GM21786 (cell line): ENCODE data around the gene C7orf33.
"Not testable (repeated sequence)": the region's sequence is repeated elsewhere in the genome, so short reads cannot be mapped to it uniquely, and the experiment has no call there.

Experiments used
- ATAC-seq: cut with Tn5 transposase; IDR thresholded peaks from one replicate; pipeline ENCODE4 v1.9.1; 2021; ENCODE audit not compliant: unreplicated experiment

C7orf33 gene, protein sequence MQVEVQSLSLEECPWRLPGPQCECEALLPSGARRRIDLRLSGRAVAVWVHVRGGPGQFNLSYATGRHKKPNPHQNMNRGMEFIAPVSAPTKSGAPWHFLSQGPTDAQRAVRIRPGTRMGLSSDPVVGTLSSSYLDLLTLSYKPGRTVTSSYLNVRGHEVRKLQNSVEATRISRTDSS

DNA sequence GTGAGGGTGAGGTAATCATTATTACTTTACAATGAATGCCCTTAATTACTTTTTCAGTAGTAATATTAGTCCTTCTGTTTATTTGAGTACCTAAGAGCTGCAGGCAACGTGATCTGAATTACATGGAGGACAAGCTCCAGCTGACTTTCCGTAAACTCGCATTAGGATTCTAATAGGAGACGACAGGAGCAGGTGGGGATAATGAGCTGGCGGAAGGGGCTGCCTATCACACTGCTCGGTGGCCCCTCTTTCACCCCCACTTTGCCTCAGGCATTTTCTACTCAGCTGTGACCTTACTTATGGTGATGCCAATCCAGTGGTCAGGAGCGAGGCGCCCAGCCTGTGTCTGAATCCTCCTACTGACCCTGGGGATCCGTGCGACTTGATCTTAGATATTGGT lies at the start of gene C7orf33:
Gene C7orf33 (plus strand): TSS at position 296 of the 400 bp plus-strand sequence. CDS start 160 bp downstream, outside the sequence.
- ATAC-seq, result no peak

DNA sequence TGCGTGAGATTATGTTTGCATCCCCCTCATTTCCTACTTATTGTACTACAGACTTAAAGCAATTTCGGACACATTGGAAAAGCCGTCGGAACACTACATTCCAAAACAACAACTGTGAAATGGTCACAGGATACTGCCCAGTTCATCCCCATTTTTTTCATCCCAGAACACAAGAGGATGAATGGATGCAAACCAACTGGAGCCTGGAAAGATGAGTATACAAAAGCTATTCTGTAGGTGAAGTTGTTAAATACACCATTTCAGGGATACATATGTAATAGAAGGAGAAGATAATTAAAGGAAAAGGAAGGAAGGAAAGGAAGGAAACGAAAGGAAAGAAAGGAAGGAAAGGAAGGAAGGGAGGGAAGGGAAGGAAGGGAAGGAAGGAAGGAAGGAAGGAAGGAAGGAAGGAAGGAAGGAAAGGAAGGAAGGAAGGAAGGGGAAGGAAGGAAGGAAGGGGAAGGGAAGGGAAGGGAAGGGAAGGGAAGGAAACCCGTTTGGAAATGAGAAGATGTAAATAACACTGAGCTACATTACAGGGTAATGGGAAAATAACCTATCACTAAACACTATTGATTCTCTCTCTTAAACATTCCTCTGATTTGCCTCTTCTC lies 48.6 kb upstream of the C7orf33 start:
- ATAC-seq, result no peak

DNA sequence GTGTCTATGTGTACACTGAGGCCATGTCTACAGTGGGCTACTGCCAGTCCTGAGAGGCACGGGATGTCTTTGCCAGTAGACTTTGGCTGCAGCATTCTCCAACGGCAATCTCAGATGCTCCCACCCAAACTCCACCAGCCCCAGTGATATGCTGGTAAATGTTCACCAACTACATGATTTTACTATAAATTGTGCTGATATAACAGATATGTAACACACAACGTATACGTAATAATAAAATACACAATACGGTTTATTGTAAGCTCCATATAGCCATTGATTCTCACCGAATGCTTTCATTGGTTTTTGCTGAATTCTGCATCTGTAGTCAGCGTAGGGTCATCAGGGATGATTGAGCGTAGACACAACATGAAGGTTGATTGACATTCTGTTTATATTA lies 47.3 kb upstream of the C7orf33 start:
- no peak for ATAC-seq

DNA sequence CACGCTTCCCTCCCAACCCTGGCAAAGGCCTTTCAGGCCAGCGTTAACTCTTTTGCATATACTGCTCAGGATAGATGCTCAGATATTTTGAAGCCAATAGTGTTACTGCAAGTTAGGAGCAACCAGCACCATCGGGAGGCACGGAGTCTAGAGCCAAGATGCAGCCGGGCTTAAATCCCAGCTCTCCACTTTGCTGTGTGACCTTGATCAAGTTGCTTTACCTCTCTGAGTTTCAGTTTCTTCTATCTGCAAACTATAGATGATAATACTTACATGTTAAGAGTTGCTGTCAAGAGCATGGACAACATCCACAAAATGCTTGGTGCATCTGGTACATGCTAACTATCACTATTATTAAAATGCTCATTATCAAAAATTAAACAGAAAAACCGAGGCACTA lies 45.4 kb upstream of the C7orf33 start:
- ATAC-seq, result no peak

DNA sequence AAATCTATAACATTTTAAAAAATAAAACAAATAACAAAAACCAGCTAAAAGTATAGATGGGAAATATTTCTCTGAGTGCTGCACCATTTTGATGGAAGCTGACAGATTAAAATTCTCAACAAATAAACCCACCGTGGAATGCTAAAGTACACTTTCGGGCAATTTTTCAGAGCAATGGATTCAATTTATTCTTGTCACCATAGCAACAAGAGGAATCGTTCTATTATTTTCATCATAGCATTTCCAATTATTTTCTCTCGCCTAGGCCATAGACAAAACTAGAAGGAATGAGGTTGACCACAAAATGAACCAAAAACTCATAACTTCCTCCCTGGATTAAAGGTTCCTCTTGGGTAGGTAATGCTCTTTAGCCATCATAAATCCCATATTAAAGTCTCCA lies 44.6 kb upstream of the C7orf33 start:
- ATAC-seq, result no peak

DNA sequence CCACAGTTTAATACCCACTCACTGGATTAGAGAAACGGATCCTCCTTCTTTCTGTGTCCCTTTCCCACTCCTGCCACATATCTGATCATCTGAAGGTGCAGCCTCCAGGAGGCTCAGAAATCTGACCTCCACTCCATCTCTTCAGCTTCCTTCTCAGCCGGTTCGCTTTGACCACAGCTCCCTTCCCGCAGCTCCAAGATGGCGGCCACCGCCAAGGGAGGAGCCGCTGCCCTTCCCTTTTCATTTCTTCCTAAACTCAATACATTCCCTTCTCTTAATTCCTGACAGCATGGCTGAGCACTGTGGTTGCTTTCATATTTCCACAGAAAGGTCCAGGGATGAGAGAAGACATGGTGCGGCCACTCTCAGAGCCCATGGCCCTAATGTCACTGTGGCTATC lies 43.7 kb upstream of the C7orf33 start:
- no peak for ATAC-seq

DNA sequence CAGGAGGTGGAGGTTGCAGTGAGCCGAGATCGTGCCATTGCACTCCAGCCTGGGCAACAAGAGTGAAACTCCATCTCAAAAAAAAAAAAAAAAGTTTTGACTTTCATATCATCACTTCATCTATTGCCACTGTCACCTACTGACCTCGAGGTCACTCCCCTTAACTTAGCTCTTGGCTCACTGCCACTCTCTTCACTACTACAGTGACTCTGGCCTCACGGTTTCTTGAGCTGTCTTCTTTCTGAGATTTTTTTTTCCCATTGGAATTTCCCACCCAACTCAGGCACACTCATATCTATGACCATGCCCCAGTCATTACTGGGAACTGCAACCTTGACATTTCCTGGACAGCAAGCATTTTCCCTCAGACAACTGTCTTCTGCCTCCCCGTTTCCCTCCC lies 42.6 kb upstream of the C7orf33 start:
- ATAC-seq, result no peak

DNA sequence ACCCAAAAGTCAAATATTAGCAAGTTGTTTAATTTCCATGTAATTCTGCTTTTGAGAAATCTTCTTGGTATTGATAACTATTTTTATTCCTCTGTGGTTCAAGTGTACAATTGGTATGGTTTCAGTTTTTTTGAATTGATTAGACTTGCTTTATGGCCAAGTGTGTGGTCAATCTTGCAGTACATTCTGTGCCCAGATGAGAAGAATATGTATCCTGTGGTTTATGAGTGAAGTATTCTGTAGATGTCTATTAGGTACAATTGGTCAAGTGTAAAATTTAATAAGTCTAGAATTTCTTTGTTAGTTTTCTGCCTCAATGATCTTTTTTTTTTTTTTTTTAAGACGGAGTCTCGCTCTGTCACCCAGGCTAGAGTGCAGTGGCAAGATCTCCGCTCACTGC lies 36.6 kb upstream of the C7orf33 start:
- no peak for ATAC-seq

DNA sequence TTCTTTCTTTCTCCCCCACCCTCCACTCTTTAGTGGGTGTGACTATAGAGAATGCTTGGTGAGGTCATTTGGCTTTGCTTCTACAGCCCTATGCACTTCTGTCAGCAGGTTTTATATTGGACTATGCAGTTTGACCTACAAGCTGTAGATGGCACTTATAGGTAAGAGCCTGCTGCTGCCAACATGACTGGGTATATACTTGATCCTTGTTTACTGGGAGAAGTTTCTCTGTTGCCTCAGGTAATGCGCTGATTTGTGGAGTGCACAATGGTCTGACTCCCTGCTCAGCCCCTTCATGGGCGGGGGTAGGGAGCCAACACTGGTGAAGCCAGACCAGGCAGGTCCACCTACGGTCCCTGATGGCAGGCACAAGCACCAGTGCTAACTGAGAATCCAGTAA lies 33.7 kb upstream of the C7orf33 start:
- no peak for ATAC-seq

DNA sequence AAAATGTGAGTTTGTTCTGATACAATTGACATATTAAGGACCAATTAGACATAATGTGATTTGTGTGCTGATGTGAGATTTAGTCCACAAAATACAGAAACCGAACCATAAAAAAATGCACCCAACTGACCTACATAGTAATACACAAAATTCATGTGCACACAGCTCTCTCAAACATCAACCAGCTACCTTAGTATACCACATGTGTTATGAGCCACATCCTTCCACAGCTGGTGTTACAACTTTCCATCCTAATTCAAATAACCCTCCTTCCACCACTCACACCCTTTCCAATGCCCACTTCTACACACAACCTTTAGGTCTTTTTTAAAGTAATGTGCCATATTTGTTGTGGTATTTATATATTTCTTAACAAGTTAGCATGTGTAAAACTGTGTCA lies 31.7 kb upstream of the C7orf33 start:
- no peak for ATAC-seq

DNA sequence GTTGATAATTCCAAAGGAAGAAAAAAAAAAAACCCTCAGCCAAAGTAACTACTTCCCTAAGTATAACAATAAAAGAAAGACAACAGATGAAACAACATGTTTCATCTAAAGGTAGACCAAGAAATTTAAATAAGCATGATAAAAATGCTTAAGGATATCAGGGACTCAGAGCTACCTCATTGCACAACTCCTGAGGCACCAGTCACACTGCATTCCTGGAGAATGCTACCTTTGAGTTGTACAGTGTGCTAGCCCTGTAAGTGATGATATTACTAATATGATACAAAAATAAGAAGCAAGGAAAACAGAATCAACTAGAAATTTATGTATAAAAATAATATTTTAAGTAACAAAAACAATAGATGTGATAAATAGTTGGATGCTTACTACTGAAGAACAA lies 29.5 kb upstream of the C7orf33 start:
- ATAC-seq, result no peak

DNA sequence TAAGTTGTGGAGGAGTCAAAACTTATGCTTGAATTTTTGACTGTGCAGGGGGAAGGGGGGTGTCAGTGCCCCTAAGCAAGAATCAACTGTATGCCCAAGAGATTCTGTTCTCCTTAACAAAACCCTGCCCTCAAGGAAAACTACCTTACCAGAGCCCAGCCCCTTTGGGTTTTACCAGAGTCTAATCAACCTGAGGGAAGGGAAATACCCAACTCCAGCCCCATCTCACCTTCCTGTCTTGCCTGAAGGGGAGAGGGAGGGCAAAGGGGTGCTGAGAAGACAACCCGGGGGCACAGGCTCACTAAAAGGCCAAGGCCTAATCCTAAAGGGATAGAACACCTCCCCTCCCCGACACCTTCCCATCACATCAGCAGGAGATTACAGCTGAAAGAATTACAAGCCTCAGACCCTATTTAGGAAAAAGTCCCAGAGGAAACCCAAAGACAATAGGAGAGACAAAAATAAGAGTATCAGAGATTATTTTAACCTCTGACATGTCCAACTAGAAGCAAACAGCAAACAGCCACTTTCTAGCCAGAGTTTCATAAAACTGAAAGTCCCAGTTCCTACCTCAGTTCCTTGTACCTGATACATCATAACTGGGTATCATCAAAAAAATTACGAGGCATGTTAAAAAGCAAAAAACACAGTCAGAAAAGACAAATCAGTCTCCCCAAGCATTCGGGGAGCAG lies 26.8 kb upstream of the C7orf33 start:
- ATAC-seq, result no peak

DNA sequence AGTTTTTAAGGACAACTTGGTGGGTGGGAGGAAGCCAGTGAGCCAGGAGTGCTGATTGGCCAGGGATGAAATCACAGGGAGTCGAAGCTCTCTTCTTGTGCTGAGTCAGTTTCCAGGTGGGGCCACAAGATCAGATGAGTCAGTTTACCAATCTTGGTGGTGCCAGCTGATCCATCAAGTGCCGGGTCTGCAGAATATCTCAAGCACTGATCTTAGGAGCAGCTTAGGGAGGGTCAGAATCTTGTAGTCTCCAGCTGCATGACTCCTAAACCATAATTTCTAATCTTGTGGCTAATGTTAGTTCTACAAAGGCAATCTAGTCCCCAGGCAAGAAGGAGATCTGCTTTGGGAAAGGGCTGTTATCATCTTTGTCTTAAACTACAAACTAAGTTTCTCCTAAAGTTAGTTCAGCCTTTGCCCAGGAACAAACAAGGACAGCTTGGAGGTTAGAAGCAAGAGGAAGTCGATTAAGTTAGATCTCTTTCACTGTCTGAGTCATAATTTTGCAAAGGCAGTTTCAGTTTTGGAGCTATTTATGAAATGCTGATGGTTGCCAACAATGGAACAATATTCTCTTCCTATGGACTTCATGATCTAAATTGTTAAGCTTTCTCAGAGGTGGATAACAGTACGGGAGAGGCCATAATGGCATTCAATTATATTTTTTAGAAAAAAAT lies 26.2 kb upstream of the C7orf33 start:
- ATAC-seq, result peak; percentile 76

DNA sequence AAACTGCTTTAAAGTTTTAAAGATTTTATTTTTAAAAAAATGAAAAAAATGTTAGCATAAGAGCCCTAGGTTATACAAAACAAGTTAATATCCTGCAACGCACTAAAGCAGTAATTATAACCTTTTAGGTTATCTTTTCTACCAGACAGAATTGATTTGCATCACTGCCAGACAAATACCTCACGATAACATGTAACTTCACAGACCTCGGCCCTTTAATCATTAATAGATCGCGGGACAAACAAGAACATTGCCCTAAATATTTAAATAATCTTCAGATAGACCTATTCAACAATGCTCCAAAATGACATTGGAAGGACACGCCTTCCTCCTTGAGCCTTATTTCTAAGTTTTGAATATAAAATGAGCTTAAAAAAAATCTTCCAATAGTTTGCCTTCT lies 23.8 kb upstream of the C7orf33 start:
- no peak for ATAC-seq

DNA sequence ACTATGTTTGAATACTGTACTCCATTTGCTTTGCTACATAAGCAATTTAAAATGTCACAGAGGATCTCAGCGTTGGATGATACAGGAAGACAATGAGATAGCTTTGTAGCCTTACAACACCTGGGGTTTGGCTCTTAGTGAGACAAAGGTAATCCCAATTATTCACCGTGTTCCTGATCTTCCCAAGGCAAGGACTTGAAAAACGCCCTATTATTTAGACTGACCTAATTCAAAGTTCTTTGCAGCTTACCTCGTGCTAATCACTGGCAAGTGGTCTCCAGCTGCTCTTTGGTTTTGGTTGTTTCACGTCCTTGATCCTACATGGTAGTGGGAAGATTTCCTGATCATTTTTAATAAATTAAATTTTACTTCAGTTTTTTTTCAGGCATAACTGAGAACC lies 23.0 kb upstream of the C7orf33 start:
- no peak for ATAC-seq

DNA sequence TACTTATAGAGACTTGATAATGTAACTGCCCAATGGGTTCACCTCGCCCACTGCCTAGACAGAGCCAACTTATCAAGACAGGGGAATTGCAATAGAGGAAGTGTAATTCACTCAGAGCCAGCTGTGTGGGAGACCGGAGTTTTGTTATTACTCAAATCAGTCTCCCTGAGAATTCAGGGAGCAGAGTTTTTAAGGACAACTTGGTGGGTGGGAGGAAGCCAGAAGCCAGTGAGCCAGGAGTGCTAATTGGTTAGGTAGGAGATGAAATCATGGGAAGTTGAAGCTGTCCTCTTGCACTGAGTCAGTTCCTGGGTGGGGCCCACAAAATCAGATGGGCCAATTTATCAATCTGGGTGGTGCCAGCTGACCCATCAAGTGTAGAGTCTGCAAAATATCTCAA lies 20.1 kb upstream of the C7orf33 start:
- ATAC-seq, result no peak

DNA sequence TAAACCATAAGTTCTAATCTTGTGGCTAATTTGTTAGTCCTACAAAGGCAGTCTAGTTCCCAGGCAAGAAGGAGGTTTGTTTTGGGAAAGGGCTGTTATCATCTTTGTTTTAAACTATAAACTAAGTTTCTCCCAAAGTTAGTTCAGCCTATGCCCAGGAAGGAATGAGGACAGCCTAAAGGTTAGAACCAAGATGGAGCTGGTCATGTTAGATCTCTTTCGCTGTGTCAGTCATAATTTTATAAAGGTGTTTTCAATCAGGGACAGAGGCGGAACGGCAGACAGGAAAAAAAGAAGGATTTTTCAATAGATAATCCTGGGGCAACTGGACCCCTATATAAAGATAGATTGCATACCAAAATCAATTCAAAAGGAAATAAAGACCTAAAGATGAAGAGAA lies 19.6 kb upstream of the C7orf33 start:
- ATAC-seq, result not testable (repeated sequence)

DNA sequence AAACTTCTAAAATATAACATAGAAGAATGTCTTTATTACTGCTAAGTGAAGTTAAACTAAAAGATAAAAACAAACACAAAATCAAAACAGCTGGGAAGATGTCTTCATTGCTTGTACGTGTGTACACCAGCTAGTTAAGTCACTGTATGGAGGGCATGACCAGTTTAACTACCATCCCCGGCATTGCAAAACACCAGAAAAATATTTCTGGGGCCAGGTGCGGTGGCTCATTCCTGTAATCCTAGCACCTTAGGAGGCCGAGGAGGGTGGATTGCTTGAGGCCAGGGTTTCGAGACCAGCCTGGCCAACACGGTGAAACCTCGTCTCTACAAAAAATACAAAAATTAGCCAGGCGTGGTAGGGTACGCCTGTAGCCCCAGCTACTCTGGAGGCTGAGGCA lies 19.2 kb upstream of the C7orf33 start:
- ATAC-seq, result no peak

DNA sequence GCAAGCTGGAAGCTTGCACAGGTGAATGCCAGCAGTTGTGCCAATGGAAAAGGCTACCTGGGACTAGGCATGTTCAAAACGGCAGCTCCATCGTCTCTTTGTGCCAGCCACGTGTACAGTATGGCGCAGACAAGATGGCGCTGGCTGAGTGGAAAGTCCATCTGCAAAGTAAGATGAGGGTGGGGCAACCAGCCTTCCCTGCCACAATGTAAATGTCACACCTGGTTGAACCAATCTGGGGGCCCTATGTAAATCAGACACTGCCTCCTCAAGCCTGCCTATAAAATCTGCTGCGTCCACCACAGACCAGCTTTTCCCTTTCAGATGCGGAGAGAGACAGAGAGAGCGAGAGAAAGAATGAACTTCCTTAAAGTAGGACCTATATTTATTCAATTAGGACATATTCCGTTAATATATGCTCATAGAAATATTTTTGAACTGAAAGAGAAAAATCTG lies 18.5 kb upstream of the C7orf33 start:
- no peak for ATAC-seq

DNA sequence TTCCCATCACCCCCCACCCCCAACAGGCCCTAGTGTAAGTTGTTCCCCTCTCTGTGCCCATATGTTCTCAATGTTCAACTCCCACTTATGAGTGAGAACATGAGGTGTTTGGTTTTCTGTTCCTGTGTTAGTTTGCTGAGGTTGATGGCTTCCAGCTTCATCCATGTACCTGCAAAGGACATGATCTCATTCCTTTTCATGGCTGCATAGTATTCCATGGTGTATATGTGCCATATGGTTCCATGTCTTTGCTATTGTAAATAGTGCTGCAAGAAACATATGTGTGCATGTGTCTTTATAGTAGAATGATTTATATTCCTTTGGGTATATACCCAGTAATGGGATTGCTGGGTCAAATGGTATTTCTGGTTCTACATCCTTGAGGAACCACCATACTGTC lies 17.0 kb upstream of the C7orf33 start:
- ATAC-seq, result not testable (repeated sequence)

DNA sequence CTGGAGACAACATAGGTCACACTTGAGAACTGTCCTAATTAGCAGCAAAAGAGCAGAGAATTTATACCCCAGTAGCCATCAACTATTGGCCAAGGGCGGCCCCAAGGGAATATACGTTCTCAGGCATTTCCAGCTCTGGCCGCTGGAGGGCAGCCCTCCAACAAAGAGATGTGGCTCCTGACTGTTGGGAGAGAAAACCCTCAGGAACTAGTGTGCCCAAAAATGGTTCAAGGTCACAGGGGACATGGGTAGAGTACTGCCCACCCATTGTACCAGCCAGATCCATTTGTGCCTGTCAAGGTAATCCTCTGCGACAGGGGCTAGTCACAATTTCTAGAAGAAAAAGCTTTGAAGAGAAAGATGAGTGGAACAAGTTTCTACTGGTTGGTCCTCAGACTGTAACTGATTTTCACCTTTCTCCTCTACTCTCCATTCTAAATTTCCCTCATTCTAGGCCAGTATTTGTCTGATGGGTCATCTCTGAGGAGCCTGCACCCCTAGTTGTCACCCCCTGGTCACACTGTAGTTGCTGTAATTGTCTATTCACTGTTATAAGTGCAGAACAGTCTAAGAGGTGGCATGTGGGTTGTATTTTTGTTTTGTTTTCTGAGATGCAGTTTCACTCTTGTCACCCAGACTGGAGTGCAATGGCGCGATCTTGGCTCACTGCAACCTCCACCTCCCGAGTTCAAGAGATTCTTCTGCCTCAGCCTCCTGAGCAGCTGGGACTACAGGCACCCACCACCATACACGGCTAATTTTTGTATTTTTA lies 14.7 kb upstream of the C7orf33 start:
- peak; percentile 86 for ATAC-seq
